Muscle of back (tissue), 11 donors: ENCODE data around the gene EXOC1. TPM values are rescaled to one million over a fixed set of nuclear protein-coding genes. Genes with fewer than 3 reads are reported as not detected.
A peak's percentile ranks its signal among the peaks of the same experiment; 100 is the strongest.
"Not testable (repeated sequence)": the region's sequence is repeated elsewhere in the genome, so short reads cannot be mapped to it uniquely, and the experiment has no call there.

Experiments
- DNase-seq, 3 donors: peaks; one replicate each; pipeline versions ENCODE4 v3.0.0 to v3.0.0-alpha.2; 2013
- polyA plus RNA-seq, 10 donors: library from polyadenylated mRNA; unstranded; fragments of 120-200 nt; gene quantifications; one replicate each; pipeline ENCODE4 v1.2.1, GENCODE V29; 2013; ENCODE audit not compliant: insufficient read length in 10 of 10

EXOC1 gene
- polyA plus RNA-seq, 10 donors: 18.9 to 33.5 (median 26.9) TPM

DNA sequence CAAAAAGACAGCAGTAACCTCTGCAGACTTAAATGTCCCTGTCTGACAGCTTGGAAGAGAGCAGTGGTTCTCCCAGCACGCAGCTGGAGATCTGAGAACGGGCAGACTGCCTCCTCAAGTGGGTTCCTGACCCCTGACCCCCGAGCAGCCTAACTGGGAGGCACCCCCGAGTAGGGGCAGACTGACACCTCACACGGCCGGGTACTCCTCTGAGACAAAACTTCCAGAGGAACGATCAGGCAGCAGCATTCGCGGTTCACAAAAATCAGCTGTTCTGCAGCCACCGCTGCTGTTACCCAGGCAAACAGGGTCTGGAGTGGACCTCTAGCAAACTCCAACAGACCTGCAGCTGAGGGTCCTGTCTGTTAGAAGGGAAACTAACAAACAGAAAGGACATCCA, 11.1 kb upstream of the EXOC1 start:
- DNase-seq: not testable (repeated sequence)

DNA sequence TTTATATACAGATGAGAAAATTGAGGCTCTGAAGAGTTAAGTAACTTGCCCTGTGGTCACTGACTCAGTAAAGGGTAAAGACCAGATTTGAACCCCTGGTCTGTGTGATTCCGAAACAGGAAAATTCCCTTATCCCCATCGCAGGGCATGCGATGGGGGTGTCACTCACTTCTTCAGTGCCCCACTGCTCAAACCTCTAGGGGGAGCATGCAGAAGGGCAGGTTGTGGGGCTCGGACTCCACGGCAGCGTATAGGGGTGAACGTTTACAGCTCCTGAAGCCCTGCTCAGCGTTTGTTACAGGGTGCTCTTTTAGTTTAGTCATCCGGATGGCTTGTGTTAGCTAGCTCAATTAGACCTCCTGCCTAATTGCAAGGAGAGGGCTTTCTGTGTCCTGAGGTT, 3.7 kb upstream of the EXOC1 start:
- DNase-seq: no peak

- no peak for DNase-seq
These were observed 1.6 kb upstream of the EXOC1 start for GRCh38 chr4:55851885-55852284.

DNA sequence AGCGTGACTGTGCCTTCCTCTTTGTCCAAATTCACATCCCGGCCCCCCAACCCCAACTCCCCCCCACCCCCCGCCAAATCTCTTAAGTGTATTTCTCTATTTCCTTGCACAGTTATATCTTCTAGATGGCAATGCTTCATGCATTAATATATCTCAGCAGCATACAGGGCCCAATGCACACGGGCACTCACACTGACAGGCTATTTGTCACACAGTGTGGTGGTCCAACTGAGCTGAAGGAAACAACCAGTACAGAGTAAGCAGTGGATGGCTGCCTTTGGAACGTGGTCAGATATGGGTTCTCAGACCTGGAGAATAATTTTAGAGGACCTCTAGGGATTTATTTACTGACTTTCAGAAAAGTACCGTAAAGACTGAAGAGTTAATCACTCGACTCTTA, 681 bp downstream of the EXOC1 start:
- DNase-seq: no peak

- no peak for DNase-seq
These were observed 4.1 kb downstream of the EXOC1 start for GRCh38 chr4:55857586-55857985.

GRCh38 chr4:55859711-55860110, 6.3 kb downstream of the EXOC1 start:
- no peak for DNase-seq

GRCh38 chr4:55864577-55865223, 11.3 kb downstream of the EXOC1 start:
- no peak for DNase-seq

DNA sequence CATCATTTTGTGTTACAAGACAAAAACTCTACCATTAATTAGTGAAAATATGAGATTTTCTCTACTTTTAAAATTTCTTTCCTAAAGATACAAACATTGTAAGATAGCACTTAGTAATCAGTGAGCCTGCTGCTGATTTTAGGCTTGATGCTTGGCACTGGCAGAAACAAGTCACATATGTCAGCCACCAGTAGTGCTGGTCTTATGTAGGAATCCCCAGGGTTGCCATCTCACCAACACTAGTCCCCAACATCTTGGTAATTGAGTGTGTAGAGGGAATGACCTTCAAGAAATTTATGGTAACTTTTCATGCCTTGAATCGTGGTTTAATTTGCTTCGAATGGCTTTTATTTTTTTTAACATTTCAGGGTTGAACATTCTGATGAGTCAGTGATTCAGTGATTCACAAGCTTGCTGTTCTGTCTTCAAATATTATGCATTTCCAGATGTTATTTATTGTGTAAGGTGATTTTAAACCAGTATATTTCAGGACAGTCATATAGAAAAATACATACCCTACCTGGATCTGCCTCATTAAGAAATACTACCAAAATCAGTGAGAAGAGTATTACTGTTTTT, 11.9 kb downstream of the EXOC1 start:
- peak in 1 of 3 donors; percentile 24 for DNase-seq

DNA sequence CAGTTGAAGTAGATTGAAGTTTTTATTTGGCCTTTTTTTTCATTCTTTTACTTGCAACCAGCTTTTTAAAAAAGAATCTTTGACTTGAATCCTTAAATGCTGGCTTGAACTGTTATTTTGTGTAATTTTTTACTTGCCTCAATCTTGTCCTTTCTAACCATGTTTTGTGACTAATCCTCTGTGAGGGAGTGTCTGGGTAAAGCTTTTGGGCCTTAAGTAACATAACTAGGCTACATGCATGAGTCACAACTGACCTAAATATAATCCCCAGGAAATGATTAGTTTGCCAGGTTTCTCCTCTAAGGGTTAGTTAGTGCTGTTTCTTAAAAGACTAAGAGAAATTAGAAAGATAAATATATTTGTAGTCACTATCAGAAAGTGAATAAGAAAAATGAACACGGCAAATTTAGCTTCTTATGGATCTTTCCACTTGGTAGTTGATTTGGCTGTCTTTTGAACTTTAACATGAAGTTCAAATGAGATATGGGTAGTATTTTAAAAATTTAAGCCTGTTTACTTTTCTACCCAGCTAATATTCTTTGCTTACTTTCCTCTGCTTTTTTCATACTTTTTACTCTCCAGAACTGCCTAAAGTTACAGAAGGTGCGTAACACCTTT, 13.0 kb downstream of the EXOC1 start:
- peak; percentile 39 to 72 (median 56) for DNase-seq

GRCh38 chr4:55866973-55867574, 13.6 kb downstream of the EXOC1 start:
- DNase-seq: peak; percentile 30 to 63 (median 42)

DNA sequence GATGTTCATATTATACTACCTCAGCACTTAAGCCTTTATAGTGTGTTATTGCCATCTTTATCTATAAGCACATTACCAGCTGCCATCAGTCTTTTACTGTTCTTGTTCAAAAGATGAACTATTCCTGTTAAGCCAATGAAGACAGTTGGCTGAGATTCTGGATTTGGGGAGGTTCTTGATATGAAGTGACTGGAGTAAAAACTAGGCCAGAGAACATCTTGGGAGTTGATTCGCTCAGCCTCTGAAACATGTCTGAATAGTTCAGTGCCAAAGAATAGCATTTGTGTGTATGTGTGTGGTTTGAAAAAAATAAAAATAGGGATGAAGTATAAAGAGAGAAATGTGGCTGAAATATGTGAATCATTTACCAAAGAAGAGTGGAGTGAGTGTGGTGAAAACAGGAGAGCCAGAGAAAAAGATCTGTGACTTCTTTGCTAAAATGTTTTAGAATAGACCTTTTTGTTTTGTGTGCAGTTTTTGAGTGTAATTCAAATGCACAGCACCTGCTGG, 15.2 kb downstream of the EXOC1 start:
- DNase-seq: no peak

DNA sequence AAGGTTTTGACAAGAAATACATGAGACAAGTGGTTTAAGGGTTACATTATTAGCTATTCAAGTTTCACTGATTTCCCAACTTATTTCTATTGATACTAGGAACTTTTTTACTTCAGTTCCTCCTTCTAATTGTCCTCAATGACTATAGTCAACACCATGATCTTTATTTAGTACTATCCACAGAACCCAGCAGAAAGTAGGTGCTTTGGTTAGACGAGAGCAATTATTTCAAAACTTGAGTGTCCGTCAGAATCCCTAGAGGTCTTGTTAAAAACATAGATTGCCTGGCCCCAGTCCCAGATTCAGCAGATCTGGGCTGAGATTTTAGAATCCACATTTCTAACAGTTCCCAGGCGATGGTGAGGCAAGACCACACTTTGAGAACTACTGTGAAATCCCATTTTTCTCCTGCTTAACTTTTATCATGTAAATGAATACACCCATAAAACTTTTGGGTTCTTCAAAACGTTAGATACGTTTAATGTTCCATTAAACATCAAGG, 17.9 kb downstream of the EXOC1 start:
- peak in 1 of 3 donors; percentile 16 for DNase-seq

- DNase-seq: no peak
These were observed 21.4 kb downstream of the EXOC1 start for GRCh38 chr4:55874831-55875230.

DNA sequence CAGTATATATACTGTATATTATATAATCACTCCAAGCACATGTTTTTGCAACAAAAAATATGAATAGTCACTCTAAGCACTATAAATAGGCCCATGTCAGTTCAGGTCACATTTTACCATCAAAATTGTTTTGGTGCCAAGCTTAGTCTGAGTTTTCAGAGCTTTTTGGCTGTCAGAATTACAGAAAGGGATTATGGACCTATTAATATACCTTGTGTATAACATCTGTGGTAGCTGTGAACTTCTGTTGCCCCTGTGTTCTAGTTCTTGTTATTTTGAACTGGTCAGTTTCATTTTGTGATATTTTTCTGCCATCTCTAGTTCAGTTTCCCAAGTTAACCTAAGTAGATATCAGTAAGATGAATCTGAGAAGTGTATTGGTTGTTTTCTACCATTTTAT, 22.9 kb downstream of the EXOC1 start:
- DNase-seq: no peak

- DNase-seq: no peak
These were observed 25.8 kb downstream of the EXOC1 start for GRCh38 chr4:55879224-55879623.

DNA sequence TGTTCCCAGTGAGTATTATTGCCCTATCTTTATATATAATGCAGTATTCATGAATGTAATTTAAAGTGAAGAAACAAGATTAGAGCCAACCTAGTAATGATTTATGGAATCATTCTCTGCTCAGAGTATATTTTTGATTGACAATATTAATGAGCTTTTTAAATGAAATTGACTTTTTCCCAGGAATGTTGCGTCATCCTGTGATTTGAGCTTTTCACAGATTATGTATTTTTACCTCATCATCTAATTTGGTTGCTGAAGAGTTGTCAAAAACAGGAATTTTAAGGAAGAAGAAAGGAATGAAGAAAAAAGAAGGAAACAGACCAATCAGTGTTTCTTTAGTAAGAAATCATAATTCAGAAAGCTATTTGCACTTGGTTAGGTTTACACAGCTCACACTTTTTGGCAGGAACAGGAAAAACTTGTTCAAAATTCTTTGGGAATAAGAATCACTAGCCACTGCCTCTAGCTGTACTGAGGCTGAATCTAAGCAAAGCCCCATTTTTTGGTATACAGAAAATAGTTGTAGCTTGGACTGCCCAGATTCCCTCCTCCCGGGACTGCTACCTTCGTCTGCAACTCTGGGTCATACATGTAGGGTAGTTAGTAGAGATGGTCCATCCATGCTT, 27.3 kb downstream of the EXOC1 start:
- no peak for DNase-seq

- no peak for DNase-seq
These were observed 30.8 kb downstream of the EXOC1 start for GRCh38 chr4:55884093-55884850.

DNA sequence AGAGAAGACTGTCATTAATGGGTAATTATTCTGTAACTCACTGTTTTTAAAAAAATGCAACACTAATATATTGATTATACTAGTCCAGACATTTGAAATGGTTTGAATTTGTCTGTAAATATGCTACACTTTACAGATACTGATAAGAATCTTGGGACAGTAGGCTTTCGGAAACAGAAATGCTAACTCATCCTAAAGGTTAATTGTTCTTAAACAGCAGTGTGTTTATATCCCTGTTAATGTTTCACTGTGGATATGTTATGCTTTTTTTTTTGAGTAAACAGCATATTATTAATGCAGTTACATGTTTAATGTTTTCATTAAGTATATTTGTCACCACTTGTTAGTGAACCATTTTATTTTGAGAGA, 31.4 kb downstream of the EXOC1 start:
- no peak for DNase-seq

DNA sequence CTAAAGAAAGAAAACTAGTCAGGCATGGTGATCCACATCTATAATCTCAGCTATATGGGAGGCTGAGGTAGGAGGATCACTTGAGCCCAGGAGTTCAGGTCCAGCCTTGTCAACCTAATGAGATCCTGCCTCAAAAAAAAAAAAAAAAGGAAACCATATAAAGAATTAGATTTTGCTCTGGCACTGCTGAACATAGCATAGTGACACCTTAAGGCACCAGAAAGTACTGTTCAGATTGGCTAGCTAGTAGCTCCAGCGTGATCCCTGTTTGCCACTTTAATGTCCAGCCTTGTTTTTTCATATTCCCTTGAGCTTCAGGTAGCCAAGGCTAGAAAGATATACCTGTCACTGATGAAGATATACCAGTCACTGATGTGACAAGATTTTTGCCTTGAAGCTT, 34.1 kb downstream of the EXOC1 start:
- no peak for DNase-seq

DNA sequence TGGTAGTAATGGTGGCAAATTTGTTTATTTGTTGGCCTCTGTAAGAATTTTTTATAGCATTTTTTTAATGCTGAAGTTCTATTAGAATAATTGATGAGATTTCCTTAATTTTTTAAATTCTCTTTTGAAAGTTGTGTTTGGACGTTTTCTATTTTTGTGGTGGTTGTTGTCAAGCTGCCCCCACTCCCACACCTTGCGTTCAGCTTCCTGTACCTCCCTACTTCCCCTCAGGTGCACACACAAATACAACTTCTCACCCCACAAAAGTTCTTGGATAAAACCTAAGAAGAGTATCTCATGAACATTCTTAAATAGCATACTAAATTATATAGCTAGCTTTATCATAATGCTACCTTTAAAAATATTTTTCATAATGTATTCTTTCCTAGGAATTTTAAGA, 38.7 kb downstream of the EXOC1 start:
- DNase-seq: no peak

- DNase-seq: no peak
These were observed 43.2 kb downstream of the EXOC1 start for GRCh38 chr4:55896622-55897021.

DNA sequence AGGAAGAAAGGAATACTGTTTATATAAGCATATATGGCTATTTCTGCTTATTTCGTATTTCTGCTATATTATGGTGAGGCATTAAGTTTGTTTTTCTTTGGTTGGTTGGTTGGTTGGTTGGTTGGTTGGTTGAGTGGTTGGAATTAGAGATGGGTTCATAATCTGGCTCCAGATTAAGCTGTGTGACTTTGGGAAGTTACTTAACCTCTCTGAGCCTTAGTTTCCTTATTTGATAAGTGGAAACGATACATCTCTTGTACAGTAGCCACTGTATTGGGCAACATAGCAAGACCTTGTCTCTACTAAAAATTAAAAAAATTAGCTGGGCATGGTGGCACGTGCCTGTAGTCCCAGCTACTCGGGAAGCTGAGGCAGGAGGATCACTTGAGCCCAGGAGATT, 49.2 kb downstream of the EXOC1 start:
- DNase-seq: no peak
